Thoracic aorta (tissue), 2 donors: ENCODE measurements around the gene TOM1L1. TPM values are rescaled to one million over a fixed set of nuclear protein-coding genes. Genes with fewer than 3 reads are reported as not detected.
A peak's percentile ranks its signal among the peaks of the same experiment; 100 is the strongest.

Source experiments
- ATAC-seq: fragments of 150-250 bp; one replicate; pipeline ENCODE4 v1.8.0; 2017; ENCODE audit warnings: low read depth; ENCODE audit not compliant: insufficient number of reproducible peaks, low FRiP score
- DNase-seq: peaks from one replicate; pipeline ENCODE4 v3.0.0-alpha.2; 2020; ENCODE audit warnings: low spot score
- H3K27ac ChIP-seq, 2 donors: fragments of 200-600 bp; sonication (generic); 1 replicate in 1 of 2; 2 replicates in 1 of 2; pipeline ENCODE4 v1.5.1; 2016; ENCODE audit warnings: mild to moderate bottlenecking in 2 of 2, moderate library complexity in 2 of 2
- H3K27me3 ChIP-seq: fragments of 200-600 bp; sonication (generic); replicated peaks from 2 replicates; pipeline ENCODE4 v1.6.0; 2016; ENCODE audit warnings: mild to moderate bottlenecking; ENCODE audit not compliant: insufficient read depth
- H3K36me3 ChIP-seq: fragments of 200-600 bp; sonication (generic); one replicate; pipeline ENCODE4 v1.5.1; 2016
- H3K4me1 ChIP-seq, 2 donors: fragments of 200-600 bp; sonication (generic); 1 replicate in 1 of 2; 2 replicates in 1 of 2; pipeline versions ENCODE4 v1.5.1 to v1.6.0; 2016; ENCODE audit warnings: low read depth in 2 of 2, mild to moderate bottlenecking in 1 of 2; ENCODE audit not compliant: control insufficient read depth in 1 of 2
- H3K4me3 ChIP-seq: fragments of 200-600 bp; sonication (generic); 2 replicates; pipeline ENCODE4 v1.5.1; 2016; ENCODE audit warnings: mild to moderate bottlenecking
- H3K9me3 ChIP-seq: fragments of 200-600 bp; sonication (generic); 2 replicates; pipeline ENCODE4 v1.5.1; 2016
- total RNA-seq, 2 donors: library from RNA; depleted of rRNA; stranded (reverse); fragments of >200 nt; gene quantifications; one replicate each; pipeline versions ENCODE4 v1.1.0 to v1.2.3, GENCODE V29; 2016
- TF ChIP-seq, protein P1 (sequence below): fragments of 200-600 bp; sonication (generic); IDR thresholded peaks from one replicate; pipeline ENCODE4 v1.5.1; 2019; ENCODE audit warnings: antibody characterized with exemption

TOM1L1 gene
- total RNA-seq, 2 donors from 2014 or later = 42.9 to 62.3 TPM

DNA sequence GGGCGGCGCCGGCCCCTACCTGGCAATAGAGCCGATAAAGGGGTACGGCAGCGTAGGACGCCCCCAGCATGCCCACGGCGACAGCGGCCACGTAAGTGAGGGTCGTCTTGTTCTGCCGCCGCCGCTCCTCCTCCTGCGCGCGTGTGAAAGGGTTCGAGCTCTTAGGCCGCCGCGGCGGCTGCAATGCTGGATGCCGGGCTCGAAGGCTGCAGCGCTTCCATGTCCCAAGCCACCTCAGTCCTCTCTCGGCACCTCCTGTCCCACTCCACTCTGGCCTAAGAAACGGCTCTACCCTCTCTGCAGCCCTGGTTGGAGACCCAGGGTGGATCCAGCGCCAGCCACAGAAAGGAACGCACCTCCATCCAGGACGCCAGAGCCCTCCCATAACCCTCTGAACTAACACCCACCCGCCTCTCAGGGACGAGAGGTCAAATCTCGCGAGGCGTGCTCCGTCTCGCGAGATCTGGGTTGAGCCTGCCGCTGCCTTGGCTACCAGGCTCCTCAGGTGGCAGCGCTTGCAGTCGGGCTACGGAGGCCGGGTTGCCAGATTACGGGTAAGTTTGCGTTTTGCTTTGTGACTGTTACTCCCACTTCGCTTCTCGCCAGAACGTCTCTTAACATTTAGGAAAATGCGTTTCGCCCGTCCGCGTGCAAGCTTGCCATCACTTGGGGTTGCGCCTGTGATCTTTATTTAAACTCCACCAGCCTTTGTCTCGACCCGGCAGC, 67.8 kb downstream of the TOM1L1 start, which contains the start of the genes COX11 and STXBP4:
TSS of gene COX11 (minus strand) at position 393 of the 726 bp plus-strand sequence. CDS start at position 385, 8 bp downstream.
TSS of gene STXBP4 (plus strand) at position 504 of the 726 bp plus-strand sequence. CDS start 17,455 bp downstream, outside the sequence.
- ATAC-seq = peak; percentile 99
- Histone ChIP-seq H3K36me3 (peaks cover 8% of the 10 kb centered on the region), H3K27ac (peak within 1 kb of the TSS; percentile 82 to 84), H3K4me1 (peaks cover 7 to 23% of the 10 kb centered on the region in 2 donors), H3K9me3 (no peaks in the 10 kb centered on the region), H3K27me3 (no peaks in the 10 kb centered on the region), H3K4me3 (peak within 1 kb of the TSS; percentile 88)
- TF ChIP-seq, protein P1, sequence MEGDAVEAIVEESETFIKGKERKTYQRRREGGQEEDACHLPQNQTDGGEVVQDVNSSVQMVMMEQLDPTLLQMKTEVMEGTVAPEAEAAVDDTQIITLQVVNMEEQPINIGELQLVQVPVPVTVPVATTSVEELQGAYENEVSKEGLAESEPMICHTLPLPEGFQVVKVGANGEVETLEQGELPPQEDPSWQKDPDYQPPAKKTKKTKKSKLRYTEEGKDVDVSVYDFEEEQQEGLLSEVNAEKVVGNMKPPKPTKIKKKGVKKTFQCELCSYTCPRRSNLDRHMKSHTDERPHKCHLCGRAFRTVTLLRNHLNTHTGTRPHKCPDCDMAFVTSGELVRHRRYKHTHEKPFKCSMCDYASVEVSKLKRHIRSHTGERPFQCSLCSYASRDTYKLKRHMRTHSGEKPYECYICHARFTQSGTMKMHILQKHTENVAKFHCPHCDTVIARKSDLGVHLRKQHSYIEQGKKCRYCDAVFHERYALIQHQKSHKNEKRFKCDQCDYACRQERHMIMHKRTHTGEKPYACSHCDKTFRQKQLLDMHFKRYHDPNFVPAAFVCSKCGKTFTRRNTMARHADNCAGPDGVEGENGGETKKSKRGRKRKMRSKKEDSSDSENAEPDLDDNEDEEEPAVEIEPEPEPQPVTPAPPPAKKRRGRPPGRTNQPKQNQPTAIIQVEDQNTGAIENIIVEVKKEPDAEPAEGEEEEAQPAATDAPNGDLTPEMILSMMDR = peak; percentile 24
- DNase-seq = peak; percentile 78

DNA sequence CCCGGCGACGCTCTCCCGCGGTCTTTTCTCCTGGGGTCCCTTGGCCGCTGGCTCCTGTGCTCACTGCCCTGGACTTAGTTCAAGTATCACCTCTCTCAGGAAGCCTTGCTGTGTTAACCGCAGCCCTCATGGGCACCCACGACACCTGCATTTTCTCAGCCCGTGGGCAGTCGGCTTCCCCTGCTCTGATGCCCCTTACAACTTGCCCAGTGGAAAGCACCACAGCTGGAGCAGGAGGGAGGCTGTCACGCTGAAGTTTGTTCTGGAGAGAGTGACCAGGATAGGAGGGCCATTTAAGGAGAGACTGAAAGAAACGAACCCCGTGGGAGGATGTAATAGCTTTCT, 68.3 kb downstream of the TOM1L1 start:
- Histone ChIP-seq H3K36me3 (peaks cover 2% of the 10 kb centered on the region), H3K4me1 (peaks cover 7 to 23% of the 10 kb centered on the region in 2 donors), H3K4me3 (peak overlapping the region; percentile 88), H3K9me3 (no peaks in the 10 kb centered on the region), H3K27ac (peak overlapping the region; percentile 82 to 84), H3K27me3 (no peaks in the 10 kb centered on the region)
- ATAC-seq (peak; percentile 59), DNase-seq (no peak)
- TF ChIP-seq, protein P1 = no peak

DNA sequence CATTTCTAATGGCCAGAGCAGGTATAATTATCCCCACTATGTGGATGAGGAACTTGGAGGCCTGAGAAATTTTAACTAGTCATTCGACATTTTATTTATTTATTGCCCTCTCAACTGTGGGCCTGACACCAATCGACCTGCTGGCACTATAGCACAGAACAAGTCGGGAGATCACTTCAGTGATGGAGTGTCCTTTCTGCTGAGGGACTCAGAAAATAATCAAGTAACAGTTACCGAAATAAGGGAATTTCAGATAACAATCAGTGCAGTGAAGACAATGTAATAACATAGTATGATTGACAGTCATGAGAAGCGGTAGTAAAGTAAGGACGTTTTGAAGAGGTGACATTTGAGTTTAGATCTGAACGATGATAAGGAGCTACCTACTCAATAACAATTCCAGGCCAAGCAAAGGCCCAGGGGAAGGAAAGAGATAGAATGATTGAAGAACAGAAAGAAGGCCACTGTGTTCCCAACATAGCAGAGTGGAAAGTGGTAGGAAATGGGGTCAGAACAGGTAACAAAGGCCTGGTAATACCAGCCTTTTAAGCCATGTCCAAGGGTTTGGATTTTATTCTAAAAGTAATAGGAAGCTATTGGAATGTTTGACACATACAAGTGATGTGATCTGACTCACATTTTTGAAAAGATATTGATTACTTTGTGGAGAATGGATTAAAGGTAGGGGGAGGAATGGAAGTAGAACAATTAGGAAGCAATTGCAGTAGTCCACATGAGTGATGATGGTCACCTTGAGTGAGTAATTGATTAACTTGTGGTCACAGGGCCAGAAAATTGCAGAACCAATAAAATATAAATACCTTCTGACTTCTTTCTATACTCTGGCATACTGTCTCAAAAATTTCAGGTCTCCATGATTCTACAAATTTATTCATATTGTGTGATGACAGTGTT, 69.3 kb downstream of the TOM1L1 start:
- Histone ChIP-seq H3K4me3 (peak overlapping the region; percentile 88), H3K27me3 (no peaks in the 10 kb centered on the region), H3K9me3 (no peaks in the 10 kb centered on the region), H3K4me1 (peaks cover 7 to 23% of the 10 kb centered on the region in 2 donors), H3K36me3 (no peaks in the 10 kb centered on the region), H3K27ac (peak overlapping the region; percentile 82 to 84)
- ATAC-seq (no peak), DNase-seq (no peak)
- TF ChIP-seq, protein P1 = no peak

DNA sequence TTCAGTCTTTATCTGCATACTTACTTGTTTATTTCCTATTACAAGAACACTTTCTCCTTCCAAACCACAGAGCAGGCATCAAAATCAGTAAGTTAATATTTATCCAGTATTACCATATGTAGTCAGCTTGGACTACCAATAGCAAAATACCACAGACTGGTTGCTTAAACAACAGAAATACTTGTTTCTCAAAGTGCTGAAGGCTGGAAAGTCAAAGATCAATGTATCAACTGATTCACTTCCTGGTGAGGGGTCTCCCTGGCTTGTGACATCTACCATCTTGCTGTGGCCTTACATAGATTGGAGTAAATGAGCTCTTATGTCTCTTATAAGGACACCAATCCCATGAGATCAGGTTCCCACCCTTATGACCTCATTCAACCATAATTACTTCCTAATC, 70.5 kb downstream of the TOM1L1 start:
- Histone ChIP-seq H3K9me3 (no peaks in the 10 kb centered on the region), H3K27ac (no peak overlapping the region)
- no peak for ATAC-seq

More for the DNA sequence above, 70.5 kb downstream of the TOM1L1 start:
- no peak for DNase-seq
- peaks cover 7 to 22% of the 10 kb centered on the region in 2 donors for H3K4me1 ChIP-seq
- H3K36me3 ChIP-seq = no peaks in the 10 kb centered on the region
- TF ChIP-seq, protein P1 = no peak
- H3K27me3 ChIP-seq = no peaks in the 10 kb centered on the region
- no peak overlapping the region for H3K4me3 ChIP-seq
